Progenitor cell of endocrine pancreas (in vitro differentiated cells): ENCODE data around the gene ADPRHL1. TPM values are rescaled to one million over a fixed set of nuclear protein-coding genes. Genes with fewer than 3 reads are reported as not detected.

ENCODE experiments used
- DNase-seq: peaks from one replicate; pipeline ENCODE4 v3.0.0; 2021; ENCODE audit warnings: low spot score; ENCODE audit not compliant: unreplicated experiment
- H3K27ac Mint-ChIP-seq: 2 replicates; pipeline ENCODE4 v1.8.0; 2021; ENCODE audit warnings: mild to moderate bottlenecking, moderate library complexity, mixed read lengths
- H3K27me3 Mint-ChIP-seq: 2 replicates; pipeline ENCODE4 v1.8.0; 2021; ENCODE audit warnings: mixed read lengths
- H3K36me3 Mint-ChIP-seq: 2 replicates; pipeline ENCODE4 v1.8.0; 2022; ENCODE audit warnings: mixed read lengths; ENCODE audit not compliant: insufficient read depth
- H3K4me1 Mint-ChIP-seq: 2 replicates; pipeline ENCODE4 v1.8.0; 2021; ENCODE audit warnings: low read depth, mixed read lengths
- H3K4me3 Mint-ChIP-seq: 2 replicates; pipeline ENCODE4 v1.8.0; 2021; ENCODE audit warnings: low read depth, mild to moderate bottlenecking, moderate library complexity, mixed read lengths
- H3K9me3 Mint-ChIP-seq: 2 replicates; pipeline ENCODE4 v1.8.0; 2021; ENCODE audit warnings: low read depth, mixed read lengths
- CTCF ChIP-seq: fragments of 200-600 bp; sonication (generic); IDR thresholded peaks from one replicate; pipeline ENCODE4 v1.5.0; 2021; ENCODE audit warnings: antibody characterized with exemption, mild to moderate bottlenecking; ENCODE audit not compliant: unreplicated experiment
- total RNA-seq: library from RNA; stranded (reverse); gene quantifications from 2 replicates; pipeline ENCODE4 v1.2.1, GENCODE V29; 2021

The ADPRHL1 gene
- total RNA-seq, 1 donor from 2014 or later = 6.8 TPM

- TF ChIP-seq CTCF = no peak
- no peak overlapping the region for H3K4me3 Mint-ChIP-seq
- no peak for DNase-seq
- H3K36me3 Mint-ChIP-seq = peaks cover 28% of the 10 kb centered on the region
- H3K27ac Mint-ChIP-seq = no peak overlapping the region
- no peaks in the 10 kb centered on the region for H3K27me3 Mint-ChIP-seq
- H3K4me1 Mint-ChIP-seq = no peaks in the 10 kb centered on the region
- no peaks in the 10 kb centered on the region for H3K9me3 Mint-ChIP-seq
These were observed 101.7 kb downstream of the ADPRHL1 start for GRCh38 chr13:113351514-113352026.

DNA sequence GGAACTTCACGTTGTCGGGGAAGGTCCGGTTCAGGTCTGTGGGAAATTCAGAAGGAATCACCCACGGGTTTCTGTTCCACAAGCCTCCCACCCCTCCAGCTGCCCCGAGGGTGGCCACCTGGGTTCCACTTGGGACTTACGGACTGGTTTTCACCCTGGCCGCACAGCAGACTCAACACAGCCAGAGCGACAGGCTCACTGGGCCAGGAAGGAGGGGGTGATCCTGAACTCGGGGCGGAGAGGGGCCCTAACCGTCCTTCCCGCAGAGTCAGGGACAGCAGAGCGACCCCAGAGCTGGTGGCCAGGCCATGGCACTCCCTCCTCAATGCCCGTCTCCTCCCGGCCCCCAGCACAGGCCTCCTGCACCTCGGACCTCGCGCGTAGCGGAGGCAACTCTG is 102.4 kb downstream of the ADPRHL1 start:
- Mint-ChIP-seq H3K27ac (no peak overlapping the region), H3K4me3 (no peak overlapping the region), H3K9me3 (no peaks in the 10 kb centered on the region), H3K27me3 (no peaks in the 10 kb centered on the region), H3K36me3 (peaks cover 28% of the 10 kb centered on the region), H3K4me1 (no peaks in the 10 kb centered on the region)
- TF ChIP-seq CTCF = no peak
- no peak for DNase-seq

DNA sequence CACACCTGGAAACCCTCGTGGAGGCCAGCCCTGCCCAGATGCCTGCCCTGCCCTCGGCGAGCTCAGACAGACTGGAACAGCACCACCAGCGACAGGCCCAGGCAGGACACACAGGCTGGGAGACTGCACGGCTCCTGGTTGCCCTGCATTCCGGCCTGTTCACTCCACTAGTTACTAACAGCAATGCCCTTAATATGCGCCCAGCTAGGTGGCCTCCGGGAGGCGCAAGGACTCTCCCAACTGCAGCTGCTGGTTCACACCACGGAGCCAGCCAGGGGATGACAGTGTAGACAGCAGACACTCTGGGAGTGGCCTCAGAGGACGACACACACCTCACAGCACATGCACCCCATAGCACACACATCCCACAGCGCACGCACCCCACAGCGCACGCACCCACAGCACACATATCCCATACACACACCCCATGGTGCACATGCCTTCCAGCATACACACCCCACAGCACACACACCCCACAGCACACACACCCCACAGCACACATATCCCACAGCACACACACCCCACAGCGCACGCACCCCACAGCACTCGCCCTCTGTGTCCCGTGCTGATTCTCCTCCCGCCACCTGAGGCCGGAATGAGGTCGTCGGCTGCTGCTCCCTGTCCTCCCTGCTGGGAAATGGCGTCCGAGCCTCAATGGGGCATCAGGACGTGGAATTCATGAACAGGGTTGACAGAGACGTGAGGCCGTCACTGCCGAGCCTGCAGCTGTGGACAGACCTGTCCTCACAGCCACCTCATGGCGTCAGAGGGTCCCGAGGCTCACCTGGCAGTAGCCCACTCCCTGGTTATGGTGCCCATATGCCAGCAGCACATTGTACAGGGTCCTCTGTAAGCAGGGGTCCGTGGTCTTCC is 103.0 kb downstream of the ADPRHL1 start:
- Mint-ChIP-seq H3K9me3 (peaks cover 4% of the 10 kb centered on the region), H3K4me1 (no peaks in the 10 kb centered on the region), H3K27me3 (no peaks in the 10 kb centered on the region), H3K4me3 (no peak overlapping the region), H3K27ac (no peak overlapping the region), H3K36me3 (peaks cover 30% of the 10 kb centered on the region)
- DNase-seq = no peak
- TF ChIP-seq CTCF = no peak

Other genes with a start within 250 kb of the ADPRHL1 start
- gene PCID2, start 244.8 kb downstream of the ADPRHL1 start, total RNA-seq = 52.1 and 58.7 TPM in 2 replicates
- gene CUL4A, start 243.9 kb downstream of the ADPRHL1 start, total RNA-seq = 75.8 and 77.1 TPM in 2 replicates
- gene LAMP1, start 156.2 kb downstream of the ADPRHL1 start, total RNA-seq = 107 and 111 TPM in 2 replicates
- 22.6 and 26.1 TPM in 2 replicates for gene GRTP1, start 89.4 kb downstream of the ADPRHL1 start, total RNA-seq
- 44.9 and 51.2 TPM in 2 replicates for gene DCUN1D2, start 37.2 kb upstream of the ADPRHL1 start, total RNA-seq
- gene TFDP1, start 131.3 kb upstream of the ADPRHL1 start, total RNA-seq = 58.2 and 63.9 TPM in 2 replicates
- not detected in 2 replicates for gene ATP4B, start 204.7 kb upstream of the ADPRHL1 start, total RNA-seq
- gene GRK1, start 213.7 kb upstream of the ADPRHL1 start, total RNA-seq = 0.73 and 1.1 TPM in 2 replicates